Measurements from ENCODE around the gene CD164.

The CD164 gene

DNA sequence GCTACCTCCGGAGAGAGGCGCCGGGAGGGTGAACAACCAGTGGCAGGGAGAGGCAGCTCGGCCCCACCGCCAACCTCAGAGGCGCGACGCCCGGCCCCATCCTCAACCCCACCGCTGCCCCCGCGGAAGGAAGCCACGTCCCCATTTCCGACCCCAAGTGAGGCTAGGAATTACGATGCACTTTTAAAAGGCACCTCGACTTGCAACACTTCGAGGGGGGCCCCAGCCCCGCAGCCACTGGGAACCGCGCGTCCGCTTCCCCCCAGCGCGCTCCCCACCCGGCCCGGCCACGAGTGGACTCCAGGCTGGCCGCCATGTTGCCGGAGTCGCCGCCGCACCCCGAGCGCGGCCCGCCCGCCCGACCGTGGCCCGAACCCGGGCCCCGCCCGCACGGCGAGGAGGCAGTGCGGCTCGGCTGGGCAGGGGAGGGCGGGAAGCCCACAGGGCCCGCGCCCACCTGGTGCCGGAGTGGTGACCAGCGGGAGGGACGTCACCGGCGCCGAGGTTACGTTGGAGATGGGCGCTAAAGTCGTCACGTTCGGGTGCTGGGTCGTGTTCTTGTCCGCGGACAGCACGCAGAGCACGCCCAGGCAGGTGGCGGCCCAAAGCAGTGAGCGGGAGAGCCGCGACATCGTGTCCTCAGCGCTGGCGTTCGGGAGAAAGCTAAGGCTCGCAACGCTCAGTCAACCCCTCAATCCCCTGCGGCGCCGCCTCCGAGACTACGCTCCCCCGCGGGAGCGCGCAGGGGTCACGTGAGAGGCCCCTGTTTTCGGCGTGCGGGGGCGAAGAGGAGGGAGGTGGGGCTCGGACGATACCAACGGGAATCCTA lies at the start of gene CD164:
Gene CD164 (minus strand): TSS at position 721 of the 829 bp plus-strand sequence. CDS start 89 bp downstream, at position 632.
- peak; percentile 87 for DNase-seq

DNA sequence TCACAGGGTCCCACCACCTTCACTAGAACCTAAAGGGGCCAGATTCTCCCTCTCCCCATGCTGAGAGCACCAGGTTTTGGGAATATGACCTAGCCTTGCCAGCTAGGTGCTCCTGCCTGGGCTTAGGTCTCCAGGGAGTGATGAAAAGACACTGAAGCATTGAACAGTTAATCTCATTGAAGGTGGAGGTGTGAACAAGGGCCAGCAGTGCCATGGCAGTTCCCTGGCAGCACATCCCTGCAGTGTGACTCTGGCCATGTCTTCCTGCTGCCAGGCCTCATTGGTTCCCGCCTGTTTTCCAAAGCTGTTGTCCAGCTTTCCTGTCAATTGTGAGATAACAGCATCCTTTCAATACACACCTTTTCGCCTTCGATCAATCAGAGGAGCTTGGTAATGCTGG lies 47.2 kb upstream of the CD164 start:
- no peak for DNase-seq

DNA sequence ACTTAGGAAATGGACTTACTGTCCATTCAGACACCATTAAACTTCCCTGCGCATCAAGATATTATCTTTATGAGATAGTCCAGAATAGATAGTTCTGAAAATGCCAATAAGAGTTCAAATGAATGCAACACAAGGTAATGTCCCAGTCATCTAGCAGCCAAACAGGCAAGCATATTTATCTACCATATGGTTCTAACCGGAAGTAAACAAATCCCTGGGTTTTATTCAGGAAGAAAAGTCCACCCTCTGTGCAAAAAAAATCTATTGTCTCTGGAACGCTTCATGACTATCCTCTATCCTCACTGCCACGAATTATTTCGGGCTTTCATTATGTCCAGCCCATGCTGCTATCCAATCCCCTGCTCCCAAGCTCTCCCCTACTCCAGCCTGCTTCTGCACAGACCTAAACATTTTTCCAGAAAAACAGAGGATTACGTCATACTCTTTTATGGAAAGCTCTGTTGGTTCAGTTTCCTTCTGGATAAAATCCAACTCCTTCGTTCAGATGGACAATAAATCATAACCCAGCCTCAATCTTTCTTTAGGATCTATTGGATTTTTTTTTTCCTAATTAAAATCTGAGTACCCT lies 46.7 kb upstream of the CD164 start:
- no peak for DNase-seq

DNA sequence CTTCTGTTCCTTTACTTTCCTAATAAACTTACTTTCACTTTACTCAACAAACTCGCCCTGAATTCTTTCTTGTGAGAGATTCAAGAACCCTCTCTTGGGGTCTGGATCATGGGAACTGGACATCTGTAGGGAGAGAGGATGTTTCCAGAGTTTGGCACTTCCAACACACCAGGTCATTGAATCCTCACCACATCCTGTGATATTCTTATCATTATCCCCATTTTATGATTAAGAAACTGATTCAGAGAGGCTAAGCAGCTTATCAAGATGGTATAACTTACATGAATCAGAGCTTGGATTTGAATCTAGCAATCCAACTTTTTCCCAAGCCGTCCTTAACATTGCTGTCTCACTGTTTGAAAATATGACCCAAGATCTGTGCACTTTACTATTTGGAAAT lies 42.7 kb upstream of the CD164 start:
- no peak for DNase-seq

DNA sequence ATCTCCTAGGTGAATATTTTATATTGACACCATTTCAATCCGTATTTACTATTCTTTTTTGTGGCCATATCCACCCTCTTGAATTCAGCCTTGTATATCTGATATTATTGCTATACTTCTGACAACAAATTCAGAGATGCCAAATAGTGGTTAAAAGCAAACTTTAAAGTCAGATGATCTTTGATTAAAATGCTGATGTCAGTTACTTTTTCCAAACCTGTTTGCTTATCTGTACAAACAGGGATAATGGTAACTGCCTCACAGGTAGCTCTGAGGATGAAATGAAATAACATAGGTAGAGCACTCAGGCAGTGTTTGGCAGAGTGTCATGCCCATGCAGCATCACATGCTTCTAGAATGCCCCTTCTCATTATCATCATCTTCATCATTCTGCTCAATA lies 38.9 kb upstream of the CD164 start:
- DNase-seq, result no peak

DNA sequence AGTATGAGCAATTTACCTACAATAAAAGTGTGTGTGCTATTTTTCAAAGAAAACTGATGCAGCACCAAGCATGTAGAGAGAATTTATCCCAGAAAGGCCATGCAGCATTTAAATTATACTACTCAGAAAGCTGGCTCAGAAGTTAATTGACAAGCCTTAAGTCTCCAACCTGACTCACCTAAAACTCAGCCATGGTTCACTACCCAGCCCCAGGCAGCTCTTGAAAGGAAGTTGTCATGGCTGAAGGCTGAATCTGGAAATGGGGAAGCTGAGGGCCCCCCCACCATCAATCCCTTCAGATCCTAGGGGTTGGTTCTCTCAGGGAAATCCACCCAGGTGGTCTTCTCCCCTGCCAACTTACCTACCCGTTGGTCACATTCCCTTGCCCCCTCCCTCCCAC lies 38.5 kb upstream of the CD164 start:
- DNase-seq, result no peak

DNA sequence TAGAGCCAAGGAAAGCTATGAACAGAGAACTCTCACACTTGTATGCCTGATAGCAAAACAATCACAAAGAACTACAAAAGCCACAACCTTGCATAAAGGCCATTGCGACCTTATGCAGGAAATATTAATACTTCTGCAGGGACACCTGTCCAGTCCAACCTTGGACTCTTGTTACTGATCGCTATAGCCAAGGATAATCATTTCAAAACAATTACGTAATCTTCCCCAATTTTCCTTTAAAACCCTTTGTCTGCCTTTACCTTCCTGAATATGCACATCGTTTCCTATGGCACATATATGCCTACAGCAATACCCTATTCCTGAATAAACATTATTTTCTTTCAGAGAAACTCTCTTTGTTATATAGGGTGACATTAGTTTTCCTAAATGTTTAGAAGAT lies 35.4 kb upstream of the CD164 start:
- no peak for DNase-seq

DNA sequence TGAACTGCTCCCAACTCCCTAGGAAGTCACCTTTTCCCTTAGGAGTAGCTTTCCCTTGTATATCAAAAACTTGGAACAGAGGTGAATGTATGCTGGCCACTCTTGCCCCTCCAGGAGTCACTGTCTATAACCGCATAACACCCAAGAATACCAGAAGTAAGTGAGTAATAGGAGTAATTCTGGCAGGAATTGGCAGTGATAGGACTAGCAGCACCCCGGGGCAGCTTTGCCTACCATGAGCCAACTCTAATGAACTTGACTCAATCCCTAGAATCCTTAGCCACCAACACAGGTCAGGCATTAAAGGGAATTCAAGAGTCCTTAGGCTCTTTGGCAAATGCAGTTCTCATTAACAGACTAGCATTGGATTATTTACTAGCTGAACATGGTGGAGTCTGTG lies 28.8 kb upstream of the CD164 start:
- DNase-seq, result no peak

DNA sequence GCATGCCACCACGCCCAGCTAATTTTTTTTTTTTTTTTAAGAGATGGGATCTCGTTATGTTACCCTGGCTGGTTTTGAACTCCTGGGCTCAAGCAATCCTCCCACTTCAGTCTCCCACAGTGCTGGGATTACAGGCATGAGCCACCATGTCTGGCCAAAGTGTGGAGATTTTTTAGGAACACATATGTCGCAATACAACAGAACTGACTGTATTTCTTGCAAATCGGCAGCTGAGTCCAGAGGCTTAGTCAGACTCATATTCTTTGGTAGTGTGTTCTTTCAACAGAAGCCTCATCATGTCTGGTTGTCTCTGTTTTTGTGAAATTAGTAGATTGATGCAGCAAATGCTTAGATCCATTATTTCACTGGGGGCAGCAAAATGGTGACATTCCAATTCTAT lies 23.9 kb upstream of the CD164 start:
- no peak for DNase-seq

DNA sequence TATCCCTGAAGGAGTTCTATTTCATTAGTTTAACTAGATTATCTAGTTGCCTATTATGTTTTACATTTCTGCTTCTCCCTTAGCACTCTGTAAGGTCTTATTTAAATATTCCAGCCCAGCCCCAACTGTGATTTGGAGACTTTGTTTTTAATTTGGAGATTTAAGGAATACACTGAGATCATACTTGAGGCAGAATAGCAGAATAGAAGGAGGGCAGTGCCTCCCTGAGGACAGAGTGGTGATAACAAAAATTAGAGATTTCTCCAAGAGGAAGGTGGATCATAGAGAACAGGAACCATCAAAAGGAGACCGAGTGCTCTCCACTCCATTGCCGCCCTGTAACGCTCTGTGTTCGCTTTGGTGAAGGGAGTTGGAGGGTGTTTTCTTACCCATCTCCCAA lies 14.8 kb upstream of the CD164 start:
- no peak for DNase-seq

DNA sequence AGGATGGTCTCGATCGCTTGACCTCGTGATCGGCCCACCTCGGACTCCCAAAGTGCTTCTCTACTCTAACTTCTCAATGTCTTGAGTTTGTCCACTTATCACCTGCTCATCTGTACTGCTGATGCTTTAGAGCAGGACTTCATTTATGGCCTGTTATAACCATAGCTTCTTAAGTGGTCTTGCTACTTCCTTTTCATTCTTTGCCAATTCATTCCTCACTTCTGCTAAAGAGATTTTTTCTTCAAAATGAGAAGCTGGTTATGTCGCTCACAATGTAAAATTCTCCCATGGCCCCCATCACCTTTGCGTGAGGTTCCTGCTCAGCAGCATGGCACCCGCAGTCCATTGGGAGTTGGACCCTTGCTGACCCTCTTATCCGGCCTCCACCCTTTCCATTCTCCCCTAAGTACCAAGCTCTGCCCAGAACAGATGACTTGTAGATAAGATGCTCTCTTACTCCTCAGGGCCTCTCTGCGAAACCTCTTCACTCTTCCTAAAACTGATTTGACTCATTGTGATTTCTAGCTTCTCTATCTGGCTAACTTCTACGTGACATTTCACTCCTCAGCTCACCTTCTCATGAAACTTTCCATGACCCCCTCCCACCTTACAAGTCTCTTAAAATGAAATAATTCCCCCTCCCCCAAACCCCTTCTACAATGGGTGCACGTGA lies 13.9 kb upstream of the CD164 start:
- no peak for DNase-seq

DNA sequence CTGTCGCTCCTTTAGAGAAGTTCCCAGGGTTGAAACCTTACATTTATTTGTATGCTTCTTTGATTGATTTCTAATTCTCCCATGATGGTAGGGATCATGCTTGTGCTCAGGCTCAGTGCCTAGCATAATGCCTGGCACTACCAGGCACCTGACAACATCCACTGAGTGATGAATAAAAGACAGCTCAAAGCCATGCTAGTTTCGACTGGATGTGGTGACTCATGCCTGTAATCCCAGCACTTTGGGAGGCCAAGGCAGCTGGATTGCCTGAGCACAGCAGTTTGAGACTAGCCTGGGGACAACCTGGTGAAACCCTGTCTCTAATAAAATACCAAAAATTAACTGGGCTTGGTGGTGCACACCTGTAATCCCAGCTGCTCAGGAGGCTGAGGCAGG lies 11.6 kb upstream of the CD164 start:
- DNase-seq, result no peak

DNA sequence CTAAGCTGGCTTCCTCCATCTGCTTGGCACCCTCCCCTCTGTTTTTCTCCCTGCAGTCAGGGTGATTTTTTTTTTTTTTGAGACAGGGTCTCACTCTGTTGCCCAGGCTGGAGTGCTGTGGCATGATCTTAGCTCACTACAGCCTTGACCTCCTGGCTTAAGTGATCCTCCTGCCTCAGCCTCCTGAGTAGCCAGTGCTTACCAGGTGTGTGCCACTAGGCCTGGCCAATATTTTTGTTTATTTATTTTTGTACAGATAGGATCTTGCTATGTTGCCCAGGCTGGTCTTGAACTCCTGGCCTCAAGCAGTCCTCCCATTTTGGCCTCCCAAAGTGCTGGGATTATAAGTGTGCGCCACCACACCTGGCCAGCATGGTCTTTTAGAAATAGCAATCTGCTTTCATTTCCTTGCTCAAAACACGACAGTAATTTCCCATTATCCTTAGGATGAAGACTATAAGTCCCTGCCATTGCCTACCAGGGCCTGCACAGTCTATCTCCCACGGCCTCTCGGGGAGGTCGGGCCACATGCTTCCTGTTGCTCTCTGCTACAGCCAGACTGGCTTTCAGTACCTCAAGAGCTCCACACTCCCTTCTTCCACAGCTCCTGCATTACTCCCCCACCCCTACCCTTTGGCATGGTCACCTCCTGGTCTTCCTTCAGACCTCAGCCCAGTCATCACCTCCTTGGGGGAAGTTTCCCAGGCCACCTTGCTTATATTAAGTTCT lies 11.1 kb upstream of the CD164 start:
- DNase-seq, result no peak

DNA sequence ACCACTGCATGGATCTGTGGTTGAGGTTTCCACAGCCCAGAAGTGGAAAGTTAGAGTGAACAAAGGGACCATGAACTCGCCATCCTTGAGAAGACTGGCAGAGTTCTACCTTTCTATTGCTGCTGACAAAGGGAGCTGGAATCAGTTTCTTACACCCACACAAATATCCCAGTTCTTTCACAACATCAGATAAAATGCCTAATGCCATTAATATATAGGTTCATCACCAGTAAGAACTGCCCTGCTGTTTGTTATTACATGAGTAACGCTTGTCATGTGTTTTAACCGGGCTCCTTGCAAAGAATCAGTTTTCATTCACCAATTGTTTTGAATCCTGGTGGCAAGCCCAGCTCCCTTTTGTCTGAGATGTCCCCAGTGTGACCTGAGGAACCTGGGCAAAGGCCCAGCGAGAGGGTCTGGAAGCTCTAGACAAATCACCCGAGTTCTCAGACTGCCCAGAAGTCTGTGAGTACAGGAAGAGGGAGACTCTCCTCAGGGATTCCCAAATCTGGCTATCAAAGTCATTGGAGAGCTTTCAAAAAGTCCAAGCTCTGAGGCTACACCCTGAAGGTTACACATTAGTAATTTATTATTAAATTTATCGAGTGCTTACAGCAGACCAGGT lies 7.5 kb upstream of the CD164 start:
- DNase-seq, result no peak

DNA sequence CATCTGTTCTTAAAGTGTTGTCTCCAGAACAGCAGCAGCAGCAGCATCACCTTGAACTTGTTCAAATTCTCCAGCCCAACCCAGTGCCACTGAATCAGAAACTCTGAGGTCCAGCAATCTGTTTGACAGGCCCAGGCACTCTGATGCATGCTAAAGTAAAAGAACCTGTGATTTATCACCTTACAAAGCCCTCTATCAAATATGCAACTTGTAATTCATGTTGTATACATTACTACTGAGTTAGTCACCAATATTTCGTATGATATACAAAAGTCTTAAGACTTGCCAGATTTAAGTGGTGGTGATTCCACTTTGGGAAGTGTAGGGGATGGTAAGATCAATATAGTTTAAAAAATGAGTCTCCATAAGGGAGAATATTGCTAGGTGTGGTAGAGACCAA lies 6.0 kb upstream of the CD164 start:
- no peak for DNase-seq

DNA sequence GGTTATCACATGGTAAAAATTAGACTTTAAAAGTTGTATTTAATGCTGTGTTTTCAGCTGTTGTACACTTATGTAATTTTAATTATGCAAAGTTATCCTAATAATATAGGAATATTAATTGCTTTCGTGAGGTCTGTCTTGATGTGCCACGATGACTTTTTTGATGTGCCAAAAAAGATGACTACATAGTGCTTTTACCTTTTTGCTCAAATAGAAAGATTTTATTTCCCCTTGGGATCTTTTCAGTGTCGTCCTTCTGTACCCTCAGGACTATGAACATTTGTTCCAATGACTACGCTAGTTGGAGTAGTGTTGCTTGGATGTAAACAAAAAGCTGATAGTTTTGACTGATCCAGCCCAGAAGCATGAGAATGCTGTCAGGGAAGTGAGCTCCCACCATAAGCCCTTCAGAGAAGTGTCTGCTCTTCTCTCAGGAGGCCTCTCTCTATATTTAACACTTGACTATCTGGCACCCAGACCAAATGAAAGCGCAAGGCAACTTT lies 1.2 kb upstream of the CD164 start:
- no peak for DNase-seq

DNA sequence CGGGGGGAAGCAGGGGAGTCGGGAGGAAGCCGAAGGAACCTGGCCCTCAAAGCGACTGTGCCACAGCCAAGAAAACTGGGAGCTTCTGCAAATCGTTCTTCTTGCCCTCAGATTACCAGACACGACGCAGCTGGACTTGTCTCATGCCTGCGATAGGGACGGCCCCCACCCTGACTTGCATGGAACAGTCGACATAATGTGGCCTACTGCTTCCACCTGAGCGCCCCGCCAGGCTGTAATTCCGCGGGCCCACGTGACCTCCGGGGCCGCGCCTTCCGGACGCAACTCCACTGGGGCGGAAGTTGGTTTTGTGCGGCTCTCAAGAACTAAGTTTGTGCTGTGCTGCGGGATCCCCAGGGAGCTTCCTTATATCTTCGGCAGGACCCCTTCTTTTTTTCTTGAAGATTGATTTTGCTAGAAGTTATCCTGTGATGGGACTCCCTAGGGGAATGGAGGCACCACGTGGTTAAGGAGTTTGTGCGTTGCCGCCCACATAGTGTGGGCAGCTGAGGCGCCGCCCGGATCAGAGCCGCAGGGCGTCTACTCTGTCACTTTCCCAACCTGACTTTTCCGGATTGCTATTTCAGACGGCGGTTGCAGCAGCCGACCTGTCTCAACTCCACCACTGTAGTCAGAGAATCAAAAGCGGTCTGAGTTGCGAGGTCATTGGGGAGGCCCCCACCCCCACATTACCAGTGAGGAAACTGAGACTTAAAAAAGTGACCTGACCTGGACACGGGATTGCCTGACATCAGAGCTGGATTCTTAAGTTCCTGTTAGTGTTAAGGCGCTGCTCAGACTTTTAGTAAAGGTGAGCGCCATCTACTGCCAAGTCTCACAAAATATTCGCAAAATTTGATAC lies 540 bp upstream of the CD164 start:
- DNase-seq, result peak; percentile 96

DNA sequence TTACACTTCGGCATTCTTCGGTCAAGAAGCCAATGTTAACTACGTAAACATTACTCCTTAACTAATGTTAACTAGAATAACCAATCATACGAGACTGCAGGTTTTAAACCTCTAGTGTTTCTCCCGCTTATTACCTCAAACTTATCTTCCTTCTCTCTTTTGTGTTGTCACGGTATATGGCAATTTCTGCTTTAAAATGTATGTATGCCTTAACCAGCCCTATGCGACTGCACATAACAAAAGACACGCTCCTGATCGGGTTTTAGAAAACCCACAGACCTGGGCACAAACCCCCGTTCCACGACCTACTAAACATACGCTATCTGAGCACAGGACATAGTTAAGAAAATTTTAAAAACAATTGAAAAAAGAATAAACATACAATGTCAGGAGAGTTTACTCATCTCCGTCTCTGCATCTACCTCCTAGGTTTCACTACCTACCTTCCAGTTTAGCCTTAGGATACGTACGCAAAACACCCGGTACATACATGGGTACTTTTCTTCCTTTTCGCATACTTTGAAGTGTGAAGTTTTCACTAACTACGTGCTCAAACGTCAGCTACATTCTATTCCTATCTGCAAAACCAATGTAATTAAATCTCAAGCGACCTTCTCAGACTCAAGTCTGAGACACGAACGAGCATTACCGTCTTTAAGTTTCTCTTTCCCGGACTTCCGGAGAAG lies 1.1 kb downstream of the CD164 start:
- DNase-seq, result peak; percentile 54

DNA sequence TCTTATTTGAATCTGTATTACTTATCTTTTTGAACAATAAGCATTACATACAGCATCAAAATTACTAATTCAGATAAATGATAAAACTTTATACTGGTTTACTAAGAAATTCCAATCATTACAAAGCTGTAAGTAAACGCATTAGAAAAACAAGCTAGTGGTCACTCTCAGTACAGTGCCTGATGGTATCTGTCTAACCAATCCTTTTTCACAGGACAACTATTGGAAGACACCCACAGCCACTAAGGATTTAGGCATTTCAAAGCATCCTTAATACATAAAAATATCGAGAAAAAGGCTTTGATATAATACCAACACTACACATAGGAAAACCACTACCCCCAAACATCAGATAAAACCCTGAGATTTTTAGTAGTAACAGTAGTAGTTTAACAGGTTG lies 2.6 kb downstream of the CD164 start:
- DNase-seq, result no peak

DNA sequence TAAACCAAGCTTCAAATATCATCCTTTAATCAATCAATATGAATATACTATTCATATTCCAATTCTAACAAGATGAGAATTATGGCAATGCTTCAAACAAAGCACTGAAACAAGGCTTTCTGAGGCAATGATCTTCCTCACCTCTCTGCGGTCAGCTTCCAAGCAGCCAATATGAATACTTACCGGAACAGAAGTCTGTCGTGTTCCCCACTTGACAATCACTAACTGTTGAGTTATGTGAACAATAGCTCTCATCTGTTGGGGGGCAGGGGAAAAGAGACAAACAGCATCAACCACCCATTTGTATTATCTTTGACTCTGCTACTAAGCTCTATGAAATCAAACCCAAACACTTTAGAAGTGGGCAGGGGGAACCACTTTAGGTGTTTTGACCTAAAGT lies 4.5 kb downstream of the CD164 start:
- DNase-seq, result no peak

DNA sequence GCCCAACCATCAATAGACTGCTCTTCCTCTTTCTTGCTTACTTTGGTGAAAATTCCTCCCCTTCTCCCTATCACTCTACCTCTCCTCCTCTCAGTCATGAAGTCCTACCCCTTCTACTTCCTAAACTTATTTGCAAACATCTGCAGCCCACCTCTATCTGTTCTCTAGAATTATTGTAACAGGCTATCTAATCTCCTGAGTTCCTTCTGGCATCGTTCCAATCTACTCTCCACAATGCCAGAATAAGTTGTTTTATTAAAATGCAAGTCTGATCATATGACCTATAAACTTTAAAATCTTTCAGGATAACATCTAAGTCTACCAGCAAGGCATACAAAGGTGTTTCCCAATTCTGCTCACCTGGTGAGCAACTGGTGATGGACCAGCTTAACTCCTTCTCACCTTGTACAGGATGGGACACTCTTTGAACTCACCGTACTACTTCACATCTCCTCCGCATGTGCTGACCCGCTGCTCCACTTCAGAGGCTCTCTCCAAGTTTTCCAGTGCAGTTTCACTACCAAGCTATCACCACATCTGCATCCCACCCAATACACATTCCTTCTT lies 7.9 kb downstream of the CD164 start:
- no peak for DNase-seq
